Right atrium auricular region (tissue), 2 donors: Measurements from ENCODE around the gene ZBTB20. TPM values are rescaled to one million over a fixed set of nuclear protein-coding genes. Genes with fewer than 3 reads are reported as not detected.

Experiments used
- DNase-seq: peaks from one replicate; pipeline ENCODE4 v3.0.0-alpha.2; 2019; ENCODE audit warnings: low spot score
- H3K27ac ChIP-seq, 2 donors: fragments of 200-600 bp; sonication (generic); 1 replicate in 1 of 2; 2 replicates in 1 of 2; pipeline ENCODE4 v1.5.1; 2016 to 2019
- H3K27me3 ChIP-seq, 2 donors: fragments of 200-600 bp; sonication (generic); one replicate each; pipeline versions ENCODE4 v1.5.1 to v1.6.0; 2017 to 2019
- H3K36me3 ChIP-seq: fragments of 200-600 bp; sonication (generic); one replicate; pipeline ENCODE4 v1.5.1; 2016
- H3K4me1 ChIP-seq, 2 donors: fragments of 200-600 bp; sonication (generic); one replicate each; pipeline versions ENCODE4 v1.5.1 to v1.6.0; 2017 to 2019
- H3K4me3 ChIP-seq, 2 donors: fragments of 200-600 bp; sonication (generic); 1 replicate in 1 of 2; 2 replicates in 1 of 2; pipeline ENCODE4 v1.5.1; 2017 to 2019; ENCODE audit warnings: mild to moderate bottlenecking in 1 of 2, moderate library complexity in 1 of 2
- H3K9me3 ChIP-seq, 2 donors: fragments of 200-600 bp; sonication (generic); one replicate each; pipeline ENCODE4 v1.5.1; 2019
- total RNA-seq, 2 donors: library from RNA; depleted of rRNA; stranded (reverse); fragments of >200 nt; gene quantifications; one replicate each; pipeline ENCODE4 v1.1.0, GENCODE V29; 2016
- TF ChIP-seq, protein P1 (sequence below), 2 donors: fragments of 200-600 bp; sonication (generic); IDR thresholded peaks; one replicate each; pipeline ENCODE4 v1.5.1; 2019; ENCODE audit warnings: antibody characterized with exemption in 2 of 2

ZBTB20 gene
- total RNA-seq, 2 donors from 2014 or later: 84.6 to 90.8 TPM

DNA sequence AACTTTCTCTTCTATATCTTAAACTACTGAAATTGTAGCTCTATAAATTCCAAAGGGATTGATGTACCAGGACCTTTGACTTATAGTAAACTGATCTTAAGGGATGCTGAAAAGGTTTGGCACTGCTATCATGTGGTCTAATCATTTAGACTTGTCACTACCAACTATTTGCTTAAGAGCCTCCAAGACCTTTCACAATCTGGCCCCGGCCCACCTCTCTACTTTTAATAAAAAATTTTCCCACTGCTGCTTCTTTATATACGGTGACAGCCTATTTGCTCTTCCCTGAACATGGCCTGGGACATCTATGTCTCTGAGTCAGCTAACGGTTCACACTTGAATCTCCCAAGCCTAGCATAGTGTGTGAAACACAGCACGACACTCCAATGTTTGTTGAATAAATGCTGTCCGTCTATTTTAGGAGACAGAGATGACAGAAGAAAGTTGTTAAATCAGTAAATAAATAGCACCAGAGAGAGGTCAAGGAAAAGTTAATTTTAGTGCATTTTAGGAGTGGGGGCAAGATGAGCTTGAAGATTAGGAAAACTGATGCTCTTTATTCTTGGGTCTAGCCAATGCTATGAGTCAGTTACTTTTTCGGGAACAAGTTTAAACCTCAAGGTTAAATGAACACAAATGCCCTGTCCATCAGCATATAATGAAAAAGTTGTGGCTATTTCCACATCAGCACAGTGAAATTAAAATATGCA is 640.3 kb downstream of the ZBTB20 start:
- Histone ChIP-seq H3K4me1 (peaks cover 0 to 38% of the 10 kb centered on the region in 2 donors), H3K9me3 (no peaks in the 10 kb centered on the region), H3K27me3 (no peaks in the 10 kb centered on the region), H3K36me3 (no peaks in the 10 kb centered on the region), H3K4me3 (no peak overlapping the region), H3K27ac (peak overlapping the region; percentile 55 to 81)
- DNase-seq: no peak
- TF ChIP-seq, protein P1, sequence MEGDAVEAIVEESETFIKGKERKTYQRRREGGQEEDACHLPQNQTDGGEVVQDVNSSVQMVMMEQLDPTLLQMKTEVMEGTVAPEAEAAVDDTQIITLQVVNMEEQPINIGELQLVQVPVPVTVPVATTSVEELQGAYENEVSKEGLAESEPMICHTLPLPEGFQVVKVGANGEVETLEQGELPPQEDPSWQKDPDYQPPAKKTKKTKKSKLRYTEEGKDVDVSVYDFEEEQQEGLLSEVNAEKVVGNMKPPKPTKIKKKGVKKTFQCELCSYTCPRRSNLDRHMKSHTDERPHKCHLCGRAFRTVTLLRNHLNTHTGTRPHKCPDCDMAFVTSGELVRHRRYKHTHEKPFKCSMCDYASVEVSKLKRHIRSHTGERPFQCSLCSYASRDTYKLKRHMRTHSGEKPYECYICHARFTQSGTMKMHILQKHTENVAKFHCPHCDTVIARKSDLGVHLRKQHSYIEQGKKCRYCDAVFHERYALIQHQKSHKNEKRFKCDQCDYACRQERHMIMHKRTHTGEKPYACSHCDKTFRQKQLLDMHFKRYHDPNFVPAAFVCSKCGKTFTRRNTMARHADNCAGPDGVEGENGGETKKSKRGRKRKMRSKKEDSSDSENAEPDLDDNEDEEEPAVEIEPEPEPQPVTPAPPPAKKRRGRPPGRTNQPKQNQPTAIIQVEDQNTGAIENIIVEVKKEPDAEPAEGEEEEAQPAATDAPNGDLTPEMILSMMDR (IDR thresholded peaks at IDR 0.05): no peak

DNA sequence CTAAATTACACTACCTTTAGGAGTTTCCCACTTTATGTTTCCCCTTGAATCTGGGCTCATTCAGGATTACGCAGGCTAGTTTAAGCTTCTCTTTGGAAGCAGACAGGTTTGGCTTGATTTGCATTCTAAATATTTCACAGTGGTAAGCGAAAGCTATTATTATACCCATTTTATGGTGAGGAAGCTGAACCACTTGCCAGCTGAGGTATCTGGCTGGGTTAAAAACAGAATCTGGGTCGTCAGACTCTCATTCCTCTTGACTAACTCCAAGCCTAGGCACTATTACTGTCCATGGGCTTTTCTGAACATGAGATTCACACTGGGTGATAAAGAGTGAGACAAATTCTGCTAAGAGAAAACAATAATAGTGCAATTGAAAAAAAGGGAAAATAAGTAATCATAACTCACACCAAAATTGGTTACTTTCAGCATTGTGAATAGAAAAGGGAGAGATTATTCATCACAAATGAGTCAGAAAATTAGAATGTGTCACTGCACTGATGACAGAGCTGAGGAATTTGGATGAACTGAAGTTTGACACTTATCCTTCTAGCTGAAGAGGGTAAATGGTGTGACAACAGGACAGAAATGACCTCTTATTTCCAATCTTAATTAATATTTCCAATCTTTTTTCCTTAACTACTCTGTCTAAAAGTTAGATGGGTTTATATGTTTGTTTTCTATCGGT is 642.0 kb downstream of the ZBTB20 start:
- DNase-seq: no peak
- Histone ChIP-seq H3K27me3 (no peaks in the 10 kb centered on the region), H3K9me3 (no peaks in the 10 kb centered on the region), H3K36me3 (no peaks in the 10 kb centered on the region), H3K4me3 (no peak overlapping the region), H3K27ac (peak overlapping the region in 1 of 2 donors; percentile 81), H3K4me1 (peaks cover 0 to 38% of the 10 kb centered on the region in 2 donors)
- TF ChIP-seq, protein P1 (IDR thresholded peaks at IDR 0.05): no peak

DNA sequence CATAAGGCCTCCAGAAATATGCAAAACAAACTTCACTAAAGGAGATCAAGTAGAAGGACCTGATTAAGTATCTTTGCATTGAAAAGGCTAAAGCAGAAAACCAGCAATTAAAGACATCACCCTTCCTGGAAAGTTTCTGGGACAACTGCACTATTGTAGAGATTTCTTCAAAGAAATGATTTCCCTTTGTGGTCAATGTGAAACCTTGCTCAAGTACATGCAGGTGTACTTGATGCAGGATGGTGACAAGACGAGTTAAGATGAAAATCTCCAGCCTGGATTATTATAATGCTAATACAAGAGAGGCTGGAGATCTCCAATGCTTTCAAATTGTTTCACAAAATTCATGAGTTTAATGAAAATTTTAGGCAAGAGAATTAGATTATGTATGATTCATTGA is 644.9 kb downstream of the ZBTB20 start:
- Histone ChIP-seq H3K4me1 (peaks cover 0 to 44% of the 10 kb centered on the region in 2 donors), H3K9me3 (no peaks in the 10 kb centered on the region)
- TF ChIP-seq, protein P1 (IDR thresholded peaks at IDR 0.05): no peak

GRCh38 chr3:114499976-114500375 is 647.1 kb downstream of the ZBTB20 start:
- H3K9me3 ChIP-seq: no peaks in the 10 kb centered on the region
- no peak overlapping the region for H3K4me3 ChIP-seq
- no peaks in the 10 kb centered on the region for H3K27me3 ChIP-seq
- TF ChIP-seq, protein P1 (IDR thresholded peaks at IDR 0.05): no peak
- peaks cover 0 to 44% of the 10 kb centered on the region in 2 donors for H3K4me1 ChIP-seq
- H3K27ac ChIP-seq: no peak overlapping the region
- no peaks in the 10 kb centered on the region for H3K36me3 ChIP-seq
- no peak for DNase-seq

More for the DNA sequence above, 644.9 kb downstream of the ZBTB20 start:
- Histone ChIP-seq H3K27ac (no peak overlapping the region), H3K27me3 (no peaks in the 10 kb centered on the region), H3K4me3 (no peak overlapping the region), H3K36me3 (no peaks in the 10 kb centered on the region)
- DNase-seq: no peak

DNA sequence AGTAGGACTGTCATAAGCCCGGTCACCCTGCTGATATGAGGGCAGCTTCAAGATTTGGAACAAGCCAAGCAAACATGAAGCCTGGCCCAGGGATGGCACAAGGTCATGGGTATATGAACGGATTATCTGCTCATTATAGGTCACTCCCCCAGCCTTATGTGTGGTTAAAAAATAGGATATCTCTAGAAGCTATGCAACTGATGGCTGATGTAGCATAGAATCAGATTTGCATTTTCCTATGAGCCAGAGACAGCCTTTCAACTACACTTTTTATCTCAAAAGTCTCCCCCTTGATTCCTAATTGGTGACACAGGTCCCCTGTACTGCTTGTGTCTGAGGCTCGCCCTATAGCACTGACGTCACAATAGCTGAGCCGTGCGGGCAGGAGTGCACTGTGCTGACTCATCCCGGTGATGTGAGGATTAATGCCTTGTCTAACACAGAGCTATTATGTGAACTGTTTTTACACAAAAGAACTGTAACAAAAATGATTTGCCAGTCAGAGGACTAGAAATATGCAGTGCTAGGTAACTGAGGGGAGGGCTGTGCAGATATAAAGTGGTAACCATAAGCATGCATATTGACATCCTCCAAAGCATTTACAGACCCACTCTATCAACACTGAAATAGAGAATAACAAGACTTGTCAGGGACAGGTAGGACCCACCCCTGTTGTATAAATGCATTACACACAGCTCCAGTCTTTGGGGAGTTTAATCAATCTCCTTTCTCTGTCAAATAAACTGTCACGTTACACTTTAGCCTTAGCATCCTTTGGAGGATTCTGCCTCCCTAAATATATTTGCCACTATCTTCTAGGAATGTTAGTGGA is 648.3 kb downstream of the ZBTB20 start:
- peak overlapping the region in 1 of 2 donors; percentile 14 for H3K27ac ChIP-seq
- DNase-seq: no peak

More for the DNA sequence above, 648.3 kb downstream of the ZBTB20 start:
- TF ChIP-seq, protein P1 (IDR thresholded peaks at IDR 0.05): no peak
- H3K4me1 ChIP-seq: peaks cover 0 to 38% of the 10 kb centered on the region in 2 donors
- H3K36me3 ChIP-seq: no peaks in the 10 kb centered on the region
- no peaks in the 10 kb centered on the region for H3K9me3 ChIP-seq
- no peak overlapping the region for H3K4me3 ChIP-seq
- H3K27me3 ChIP-seq: no peaks in the 10 kb centered on the region
